ENCODE data around the gene CTNNBIP1. TPM values are rescaled to one million over a fixed set of nuclear protein-coding genes. Genes with fewer than 3 reads are reported as not detected.

Gene CTNNBIP1
- total and polyA plus RNA-seq, 9 of the 15 experiments (the other 6 are each of a cell fraction or from before 2014, with no cell fraction given) = 0.65 to 29.2 (median 14.7) TPM

DNA sequence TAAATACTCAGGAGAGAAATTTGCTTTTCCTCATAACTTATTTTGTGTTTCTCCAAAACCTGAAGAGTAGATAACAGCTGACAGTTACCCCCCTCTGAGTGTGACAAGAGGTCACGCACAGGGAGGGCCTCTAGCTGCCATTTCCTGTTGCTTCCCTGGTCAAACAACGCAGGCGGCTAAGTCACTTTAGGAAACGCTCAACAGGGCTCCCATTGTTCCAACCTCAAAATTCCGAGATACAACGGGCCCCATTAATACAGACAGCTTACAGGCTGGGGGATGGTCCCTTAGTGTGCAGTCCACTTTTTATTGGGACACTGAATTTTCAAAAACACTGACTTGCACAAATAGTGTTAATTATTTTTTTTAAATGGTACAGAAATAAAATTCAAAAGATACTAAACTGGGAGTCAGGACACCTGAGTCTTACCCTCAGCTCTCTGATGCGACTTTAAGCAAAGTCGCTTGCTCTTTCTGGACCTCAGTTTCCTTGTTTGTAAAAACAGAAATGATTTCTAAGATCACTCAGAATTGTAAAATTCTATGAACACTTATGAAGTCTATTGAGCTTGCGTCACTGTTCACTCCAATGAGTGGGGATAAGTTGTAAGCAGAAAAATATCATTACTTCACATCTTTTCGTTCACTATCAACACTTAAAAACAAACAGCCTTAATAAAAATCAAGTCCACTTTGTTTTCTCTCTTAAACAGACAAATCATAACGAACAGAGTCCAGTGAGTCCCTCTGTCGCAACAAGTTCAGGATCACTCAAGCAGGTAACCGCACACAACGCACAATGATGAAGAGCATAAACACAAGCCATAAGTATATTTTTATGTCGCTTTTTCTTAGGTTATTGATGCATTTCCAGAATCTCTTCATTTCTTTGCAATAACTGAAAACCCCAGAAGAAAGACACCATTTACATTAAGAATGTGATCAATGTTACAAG lies 19.6 kb upstream of the CTNNBIP1 start (continued):
- TF ChIP-seq, protein P1, sequence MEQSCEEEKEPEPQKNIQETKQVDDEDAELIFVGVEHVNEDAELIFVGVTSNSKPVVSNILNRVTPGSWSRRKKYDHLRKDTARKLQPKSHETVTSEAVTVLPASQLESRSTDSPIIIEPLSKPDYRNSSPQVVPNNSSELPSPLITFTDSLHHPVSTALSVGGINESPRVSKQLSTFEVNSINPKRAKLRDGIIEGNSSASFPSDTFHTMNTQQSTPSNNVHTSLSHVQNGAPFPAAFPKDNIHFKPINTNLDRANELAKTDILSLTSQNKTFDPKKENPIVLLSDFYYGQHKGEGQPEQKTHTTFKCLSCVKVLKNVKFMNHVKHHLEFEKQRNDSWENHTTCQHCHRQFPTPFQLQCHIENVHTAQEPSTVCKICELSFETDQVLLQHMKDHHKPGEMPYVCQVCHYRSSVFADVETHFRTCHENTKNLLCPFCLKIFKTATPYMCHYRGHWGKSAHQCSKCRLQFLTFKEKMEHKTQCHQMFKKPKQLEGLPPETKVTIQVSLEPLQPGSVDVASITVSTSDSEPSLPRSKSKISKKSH (CRISPR knock-in tag; IDR thresholded peaks at IDR 0.05) = no peak
- peak; percentile 10; the same call in 1 of the 2 replicates for TF ChIP-seq GTF2E2 (tag; IDR thresholded peaks at IDR 0.05)
- TF ChIP-seq, protein P2, sequence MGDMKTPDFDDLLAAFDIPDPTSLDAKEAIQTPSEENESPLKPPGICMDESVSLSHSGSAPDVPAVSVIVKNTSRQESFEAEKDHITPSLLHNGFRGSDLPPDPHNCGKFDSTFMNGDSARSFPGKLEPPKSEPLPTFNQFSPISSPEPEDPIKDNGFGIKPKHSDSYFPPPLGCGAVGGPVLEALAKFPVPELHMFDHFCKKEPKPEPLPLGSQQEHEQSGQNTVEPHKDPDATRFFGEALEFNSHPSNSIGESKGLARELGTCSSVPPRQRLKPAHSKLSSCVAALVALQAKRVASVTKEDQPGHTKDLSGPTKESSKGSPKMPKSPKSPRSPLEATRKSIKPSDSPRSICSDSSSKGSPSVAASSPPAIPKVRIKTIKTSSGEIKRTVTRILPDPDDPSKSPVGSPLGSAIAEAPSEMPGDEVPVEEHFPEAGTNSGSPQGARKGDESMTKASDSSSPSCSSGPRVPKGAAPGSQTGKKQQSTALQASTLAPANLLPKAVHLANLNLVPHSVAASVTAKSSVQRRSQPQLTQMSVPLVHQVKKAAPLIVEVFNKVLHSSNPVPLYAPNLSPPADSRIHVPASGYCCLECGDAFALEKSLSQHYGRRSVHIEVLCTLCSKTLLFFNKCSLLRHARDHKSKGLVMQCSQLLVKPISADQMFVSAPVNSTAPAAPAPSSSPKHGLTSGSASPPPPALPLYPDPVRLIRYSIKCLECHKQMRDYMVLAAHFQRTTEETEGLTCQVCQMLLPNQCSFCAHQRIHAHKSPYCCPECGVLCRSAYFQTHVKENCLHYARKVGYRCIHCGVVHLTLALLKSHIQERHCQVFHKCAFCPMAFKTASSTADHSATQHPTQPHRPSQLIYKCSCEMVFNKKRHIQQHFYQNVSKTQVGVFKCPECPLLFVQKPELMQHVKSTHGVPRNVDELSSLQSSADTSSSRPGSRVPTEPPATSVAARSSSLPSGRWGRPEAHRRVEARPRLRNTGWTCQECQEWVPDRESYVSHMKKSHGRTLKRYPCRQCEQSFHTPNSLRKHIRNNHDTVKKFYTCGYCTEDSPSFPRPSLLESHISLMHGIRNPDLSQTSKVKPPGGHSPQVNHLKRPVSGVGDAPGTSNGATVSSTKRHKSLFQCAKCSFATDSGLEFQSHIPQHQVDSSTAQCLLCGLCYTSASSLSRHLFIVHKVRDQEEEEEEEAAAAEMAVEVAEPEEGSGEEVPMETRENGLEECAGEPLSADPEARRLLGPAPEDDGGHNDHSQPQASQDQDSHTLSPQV (IDR thresholded peaks at IDR 0.05) = peak; percentile 94
- TF ChIP-seq, protein P3, sequence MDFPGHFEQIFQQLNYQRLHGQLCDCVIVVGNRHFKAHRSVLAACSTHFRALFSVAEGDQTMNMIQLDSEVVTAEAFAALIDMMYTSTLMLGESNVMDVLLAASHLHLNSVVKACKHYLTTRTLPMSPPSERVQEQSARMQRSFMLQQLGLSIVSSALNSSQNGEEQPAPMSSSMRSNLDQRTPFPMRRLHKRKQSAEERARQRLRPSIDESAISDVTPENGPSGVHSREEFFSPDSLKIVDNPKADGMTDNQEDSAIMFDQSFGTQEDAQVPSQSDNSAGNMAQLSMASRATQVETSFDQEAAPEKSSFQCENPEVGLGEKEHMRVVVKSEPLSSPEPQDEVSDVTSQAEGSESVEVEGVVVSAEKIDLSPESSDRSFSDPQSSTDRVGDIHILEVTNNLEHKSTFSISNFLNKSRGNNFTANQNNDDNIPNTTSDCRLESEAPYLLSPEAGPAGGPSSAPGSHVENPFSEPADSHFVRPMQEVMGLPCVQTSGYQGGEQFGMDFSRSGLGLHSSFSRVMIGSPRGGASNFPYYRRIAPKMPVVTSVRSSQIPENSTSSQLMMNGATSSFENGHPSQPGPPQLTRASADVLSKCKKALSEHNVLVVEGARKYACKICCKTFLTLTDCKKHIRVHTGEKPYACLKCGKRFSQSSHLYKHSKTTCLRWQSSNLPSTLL (IDR thresholded peaks at IDR 0.05) = no peak
- no peak for TF ChIP-seq MYNN (IDR thresholded peaks at IDR 0.05)
- no peak for TF ChIP-seq MYNN (CRISPR knock-in tag; IDR thresholded peaks at IDR 0.05)
- TF ChIP-seq HDAC3 (IDR thresholded peaks at IDR 0.05; ENCODE audit: borderline replicate concordance, partially characterized antibody) = no peak
- TF ChIP-seq USF2 (CRISPR knock-in tag; IDR thresholded peaks at IDR 0.05) = no peak
- 0 out of 4 replicates have a peak, but pooled peaks of 1 of the 2 experiments have one; percentile 21 for TF ChIP-seq ETV6 (IDR thresholded peaks at IDR 0.05; ENCODE audit: borderline replicate concordance in 1 of 2, low read depth in 2 of 2, low read length in 1 of 2)
- no peak for TF ChIP-seq ETV6 (CRISPR knock-in tag; IDR thresholded peaks at IDR 0.05; ENCODE audit: borderline replicate concordance)
- TF ChIP-seq CEBPG (CRISPR knock-in tag; IDR thresholded peaks at IDR 0.05) = peak; percentile 47; the same call in 1 of the 2 replicates
- peak; percentile 47 to 74 for TF ChIP-seq CEBPG (tag; conservative IDR thresholded peaks at IDR 0.05 in 1 of 2, IDR thresholded peaks at IDR 0.05 in 1 of 2)
- no peak for TF ChIP-seq RBM39 (optimal IDR thresholded peaks at IDR 0.05; ENCODE audit: low read depth, low read length)
- peak; percentile 82; the same call in 1 of the 2 replicates for TF ChIP-seq ZNF76 (CRISPR knock-in tag; IDR thresholded peaks at IDR 0.05; ENCODE audit: borderline replicate concordance)
- no peak for TF ChIP-seq TGIF2 (CRISPR knock-in tag; IDR thresholded peaks at IDR 0.05)
- no peak for TF ChIP-seq BDP1 (IDR thresholded peaks at IDR 0.05; ENCODE audit: insufficient read depth, insufficient read length)
- peak; percentile 37; the same call in 1 of the 2 replicates for TF ChIP-seq NCOA1 (IDR thresholded peaks at IDR 0.05; ENCODE audit: low read depth)
- TF ChIP-seq PHF20 (IDR thresholded peaks at IDR 0.05; ENCODE audit: partially characterized antibody) = no peak
- TF ChIP-seq ZBTB1 (CRISPR knock-in tag; IDR thresholded peaks at IDR 0.05; ENCODE audit: borderline replicate concordance, low read depth) = no peak
